Smooth muscle cell (in vitro differentiated cells): Measurements from ENCODE around the gene UPK1A. TPM values are rescaled to one million over a fixed set of nuclear protein-coding genes. Genes with fewer than 3 reads are reported as not detected.

Experiments used
- DNase-seq: peaks from one replicate; lab custom pipeline; 2025; ENCODE audit not compliant: unreplicated experiment; lab: John Stamatoyannopoulos, UW
- H2AFZ ChIP-seq: fragments of 200-600 bp; sonication (generic); 2 replicates; pipeline ENCODE4 v1.6.0; 2016; ENCODE audit warnings: antibody characterized with exemption, low read depth, mild to moderate bottlenecking
- H3F3A ChIP-seq: fragments of 200-600 bp; sonication (generic); 2 replicates; pipeline ENCODE4 v1.6.0; 2017; ENCODE audit warnings: antibody characterized with exemption, low read depth
- H3K27ac ChIP-seq: fragments of 200-600 bp; sonication (generic); 2 replicates; pipeline ENCODE4 v1.5.1; 2016; ENCODE audit warnings: low read depth, mild to moderate bottlenecking
- H3K27me3 ChIP-seq: fragments of 200-600 bp; sonication (generic); 2 replicates; pipeline ENCODE4 v1.6.1; 2016; ENCODE audit warnings: low read depth, mild to moderate bottlenecking
- H3K36me3 ChIP-seq: fragments of 200-600 bp; sonication (generic); 2 replicates; pipeline ENCODE4 v1.5.1; 2016; ENCODE audit warnings: low read depth
- H3K4me1 ChIP-seq: fragments of 200-600 bp; sonication (generic); 2 replicates; pipeline ENCODE4 v1.5.1; 2016; ENCODE audit warnings: low read depth
- H3K4me2 ChIP-seq: fragments of 200-600 bp; sonication (generic); 2 replicates; pipeline ENCODE4 v1.6.0; 2016; ENCODE audit warnings: mild to moderate bottlenecking
- H3K4me3 ChIP-seq: fragments of 200-600 bp; sonication (generic); 2 replicates; pipeline ENCODE4 v1.5.1; 2016; ENCODE audit warnings: mild to moderate bottlenecking
- H3K79me2 ChIP-seq: fragments of 200-600 bp; sonication (generic); 2 replicates; pipeline ENCODE4 v1.6.0; 2016; ENCODE audit warnings: low read depth, mild to moderate bottlenecking
- H3K9ac ChIP-seq: fragments of 200-600 bp; sonication (generic); 2 replicates; pipeline ENCODE4 v1.6.0; 2016; ENCODE audit warnings: low read depth
- H3K9me3 ChIP-seq: fragments of 200-600 bp; sonication (generic); replicated peaks from 2 replicates; pipeline ENCODE4 v1.5.1; 2016; ENCODE audit warnings: low read depth
- H4K20me1 ChIP-seq: fragments of 200-600 bp; sonication (generic); 2 replicates; pipeline ENCODE4 v1.6.0; 2016; ENCODE audit warnings: low read depth
- CTCF ChIP-seq: fragments of 200-600 bp; sonication (generic); IDR thresholded peaks from 2 replicates; pipeline ENCODE4 v1.5.1; 2017; ENCODE audit warnings: borderline replicate concordance, mild to moderate bottlenecking, antibody characterized with exemption; ENCODE audit not compliant: insufficient read depth, poor library complexity, severe bottlenecking
- WGBS: methylation state at CpG from one replicate; pipeline ENCODE4 v1.1.7; 2016; ENCODE audit warnings: low lambda C conversion rate; 5-methylcytosine and 5-hydroxymethylcytosine counted together
- polyA plus RNA-seq: library from polyadenylated mRNA; unstranded; fragments of >200 nt; fragmentation: Nextera tagmentation; extraction: Ambion mirVana; gene quantifications from 2 replicates; pipeline ENCODE4 v1.2.1, GENCODE V29; 2016
- total RNA-seq: library from RNA; depleted of rRNA; stranded (reverse); fragments of >200 nt; gene quantifications from 2 replicates; pipeline ENCODE4 v1.2.3, GENCODE V29; 2014

UPK1A gene
- total RNA-seq (4.2 TPM in 1 of 2 replicates, not detected in the other), polyA plus RNA-seq (1.0 TPM in 1 of 2 replicates, not detected in the other)

DNA sequence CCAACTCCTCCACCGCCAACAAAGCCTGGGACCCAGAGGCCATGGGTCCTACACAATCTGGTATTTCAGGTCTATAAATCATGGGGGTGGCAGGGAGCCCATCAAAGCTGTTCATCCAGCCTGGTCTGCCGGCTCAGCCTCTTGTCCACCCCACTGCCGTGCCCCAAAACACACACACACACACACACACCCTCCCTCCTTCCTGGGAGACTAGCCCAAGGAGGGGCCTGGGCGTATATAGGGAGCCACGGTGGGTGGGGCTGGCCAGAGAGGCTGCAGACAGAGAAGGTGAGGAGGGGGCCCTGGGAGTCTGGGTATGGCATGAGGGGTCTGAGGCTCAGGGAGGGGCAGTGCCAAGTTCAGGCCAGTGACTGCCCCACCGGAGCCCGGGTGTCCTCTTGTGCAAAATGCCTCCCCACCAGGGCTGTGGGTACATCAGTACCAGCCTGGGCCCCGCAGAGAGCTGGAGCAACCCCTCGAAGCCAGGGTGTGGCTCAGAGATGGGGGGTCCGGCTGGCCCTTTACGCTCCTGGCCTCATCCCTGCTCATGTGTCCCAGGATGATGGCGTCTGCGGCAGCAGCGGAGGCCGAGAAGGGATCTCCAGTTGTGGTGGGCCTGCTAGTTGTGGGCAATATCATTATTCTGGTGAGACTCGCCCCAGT, at the start of gene UPK1A:
Gene UPK1A, plus strand, starts transcription at position 267 of the 663 bp plus-strand sequence. Its CDS starts 296 bp downstream, at position 563.
- Histone ChIP-seq H2AFZ (no peak within 1 kb of the TSS), H3F3A (no peaks in the 10 kb centered on the region), H3K27ac (no peak within 1 kb of the TSS), H3K9me3 (no peaks in the 10 kb centered on the region), H3K4me3 (no peak within 1 kb of the TSS), H4K20me1 (peaks cover 4% of the 10 kb centered on the region), H3K9ac (no peak within 1 kb of the TSS), H3K36me3 (no peaks in the 10 kb centered on the region), H3K4me2 (no peak within 1 kb of the TSS), H3K27me3 (no peaks in the 10 kb centered on the region), H3K79me2 (no peaks in the 10 kb centered on the region), H3K4me1 (no peaks in the 10 kb centered on the region)
- no peak for TF ChIP-seq CTCF
- DNase-seq = no peak
- 85% methylated on average over 16 of the region's 16 CpGs for WGBS

DNA sequence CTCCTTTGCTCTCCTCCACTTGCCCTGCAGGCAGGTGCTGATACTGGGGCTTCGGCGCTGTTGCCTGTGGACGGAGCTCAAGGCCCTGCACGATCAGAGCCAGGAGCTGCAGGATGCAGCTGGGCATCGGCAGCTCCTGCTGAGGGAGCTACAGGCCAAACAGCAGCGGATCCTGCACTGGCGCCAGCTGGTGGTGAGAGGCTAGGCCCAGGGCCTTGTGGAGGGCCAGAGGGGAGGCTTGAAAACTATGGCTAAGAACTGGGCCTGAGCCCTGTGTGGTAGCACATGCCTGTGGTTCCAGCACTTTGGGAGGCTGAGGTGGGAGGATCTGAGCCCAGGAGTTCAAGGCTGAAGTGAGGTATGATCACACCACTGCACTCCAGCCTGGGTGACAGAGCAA, 47.5 kb upstream of the UPK1A start:
- Histone ChIP-seq H3K4me2 (no peak overlapping the region), H2AFZ (no peak overlapping the region), H3K36me3 (no peaks in the 10 kb centered on the region), H4K20me1 (no peaks in the 10 kb centered on the region), H3K9ac (no peak overlapping the region), H3K9me3 (no peaks in the 10 kb centered on the region), H3K4me1 (no peaks in the 10 kb centered on the region), H3K27me3 (no peaks in the 10 kb centered on the region), H3K27ac (no peak overlapping the region), H3K4me3 (no peak overlapping the region), H3K79me2 (no peaks in the 10 kb centered on the region), H3F3A (no peaks in the 10 kb centered on the region)
- DNase-seq = no peak
- TF ChIP-seq CTCF = no peak
- 93% methylated on average over 7 of the region's 7 CpGs for WGBS

- H3K27me3 ChIP-seq = no peaks in the 10 kb centered on the region
- WGBS = 98% methylated on average over 8 of the region's 12 CpGs
- TF ChIP-seq CTCF = no peak
- H3K79me2 ChIP-seq = no peaks in the 10 kb centered on the region
- H3K9me3 ChIP-seq = no peaks in the 10 kb centered on the region
- H3K27ac ChIP-seq = no peak overlapping the region
- no peaks in the 10 kb centered on the region for H4K20me1 ChIP-seq
- H3K36me3 ChIP-seq = no peaks in the 10 kb centered on the region
- H3K9ac ChIP-seq = no peak overlapping the region
- H2AFZ ChIP-seq = no peak overlapping the region
- no peak for DNase-seq
- no peak overlapping the region for H3K4me3 ChIP-seq
- no peaks in the 10 kb centered on the region for H3K4me1 ChIP-seq
- no peaks in the 10 kb centered on the region for H3F3A ChIP-seq
- no peak overlapping the region for H3K4me2 ChIP-seq
Measured at GRCh38 chr19:35619290-35619923, 46.9 kb upstream of the UPK1A start.

DNA sequence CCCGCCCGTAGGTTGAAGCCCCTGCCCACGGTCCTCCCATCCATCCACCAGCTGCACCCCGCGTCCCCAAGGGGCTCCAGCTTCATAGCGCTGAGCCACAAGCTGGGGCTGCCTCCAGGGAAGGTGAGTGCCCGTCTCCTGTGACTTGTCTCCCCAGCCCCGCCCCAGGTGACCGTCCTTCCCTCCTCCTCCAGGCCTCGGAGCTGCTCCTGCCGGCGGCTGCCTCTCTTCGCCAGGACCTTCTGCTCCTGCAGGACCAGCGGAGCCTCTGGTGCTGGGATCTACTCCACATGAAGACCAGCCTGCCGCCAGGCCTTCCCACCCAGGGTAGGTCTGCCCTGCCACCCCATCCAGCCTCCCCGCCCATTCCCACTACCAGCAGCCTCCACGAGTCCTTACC, 46.3 kb upstream of the UPK1A start:
- Histone ChIP-seq H3K27ac (no peak overlapping the region), H3K9me3 (no peaks in the 10 kb centered on the region), H3F3A (no peaks in the 10 kb centered on the region), H3K4me1 (no peaks in the 10 kb centered on the region), H3K79me2 (no peaks in the 10 kb centered on the region), H3K4me2 (no peak overlapping the region), H3K9ac (no peak overlapping the region), H2AFZ (no peak overlapping the region), H3K27me3 (no peaks in the 10 kb centered on the region), H3K36me3 (no peaks in the 10 kb centered on the region), H3K4me3 (no peak overlapping the region), H4K20me1 (no peaks in the 10 kb centered on the region)
- DNase-seq = no peak
- TF ChIP-seq CTCF = no peak
- 96% methylated on average over 17 of the region's 17 CpGs for WGBS
